ENCODE data around the gene CCDC24.

DNA sequence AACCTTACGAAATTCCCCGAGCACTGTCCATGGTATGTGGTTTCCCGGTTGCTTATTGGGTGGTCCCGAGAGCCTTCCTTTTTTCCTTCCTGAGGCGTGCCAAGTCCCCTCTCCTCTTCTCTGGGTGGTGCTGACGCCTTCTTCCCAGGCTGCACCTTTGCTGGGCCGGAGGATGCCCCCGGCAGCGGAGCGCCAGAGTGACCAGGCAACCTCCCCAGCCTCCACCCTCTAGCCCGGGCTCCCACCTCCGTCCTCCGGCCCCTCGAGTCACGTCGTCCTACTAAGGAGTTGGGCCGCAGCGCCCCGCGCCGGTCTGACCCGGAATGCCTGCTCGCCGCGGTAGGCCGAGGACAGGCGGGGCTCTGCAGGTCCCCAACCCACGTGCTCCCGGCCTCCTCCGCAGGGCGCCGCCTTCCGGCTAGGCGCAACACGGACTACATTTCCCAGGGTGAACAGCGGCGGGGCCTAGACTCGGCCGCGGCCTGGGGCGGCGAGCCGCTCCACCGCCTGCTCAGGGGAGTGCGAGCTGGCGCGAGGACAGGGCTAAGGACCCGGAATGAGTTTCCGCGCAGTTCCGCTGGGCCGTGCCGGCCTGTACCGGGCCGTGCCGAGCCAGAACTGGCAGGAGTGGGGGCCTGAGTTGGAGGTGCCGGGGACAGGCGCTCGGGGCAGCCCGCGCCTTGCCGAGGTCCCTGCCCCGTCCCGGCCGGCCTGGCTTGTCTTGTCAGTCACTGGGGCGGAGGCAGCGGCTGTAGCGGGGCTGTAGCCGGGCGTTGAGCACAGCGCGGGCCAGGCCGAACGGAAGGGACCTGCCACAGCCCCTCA, 45.0 kb upstream of the CCDC24 start, which contains the start of gene IPO13:
- TF ChIP-seq CTCF (conservative IDR thresholded peaks at IDR 0.05) (peak; percentile 93), ZFX (IDR thresholded peaks at IDR 0.05) (peak; percentile 63)
